Ammon's horn (tissue), 1 donor: ENCODE results near the gene GALNT12.

Source experiments
- DNase-seq: peaks from one replicate; pipeline ENCODE4 v3.0.0-alpha.2; 2016; ENCODE audit warnings: low spot score

GALNT12 gene

GRCh38 chr9:98861781-98862504, 54.5 kb downstream of the GALNT12 start:
- no peak for DNase-seq

DNA sequence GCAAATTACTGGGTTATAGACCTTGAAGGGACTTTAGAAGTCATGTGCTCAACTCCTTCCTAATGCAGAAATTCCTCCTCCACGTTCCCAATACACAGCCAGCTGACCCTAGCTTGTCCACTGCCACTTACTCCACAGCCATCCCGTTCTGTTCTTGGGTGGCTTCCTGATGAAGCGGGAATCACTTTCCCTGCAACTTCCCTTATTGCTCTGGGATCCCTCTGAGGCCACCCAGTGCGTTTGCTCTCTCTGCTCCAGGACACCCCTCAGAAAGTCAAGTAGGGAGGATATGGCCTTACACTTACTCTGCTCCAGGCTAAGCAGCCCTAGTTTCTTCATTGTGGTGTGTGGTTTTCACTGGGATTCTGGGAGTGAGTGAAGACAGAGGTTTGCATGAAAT, 55.5 kb downstream of the GALNT12 start:
- DNase-seq: no peak

- DNase-seq: no peak
Observed at GRCh38 chr9:98864281-98865174, 57.1 kb downstream of the GALNT12 start.

- no peak for DNase-seq
Observed at GRCh38 chr9:98865284-98865875, 57.9 kb downstream of the GALNT12 start.

DNA sequence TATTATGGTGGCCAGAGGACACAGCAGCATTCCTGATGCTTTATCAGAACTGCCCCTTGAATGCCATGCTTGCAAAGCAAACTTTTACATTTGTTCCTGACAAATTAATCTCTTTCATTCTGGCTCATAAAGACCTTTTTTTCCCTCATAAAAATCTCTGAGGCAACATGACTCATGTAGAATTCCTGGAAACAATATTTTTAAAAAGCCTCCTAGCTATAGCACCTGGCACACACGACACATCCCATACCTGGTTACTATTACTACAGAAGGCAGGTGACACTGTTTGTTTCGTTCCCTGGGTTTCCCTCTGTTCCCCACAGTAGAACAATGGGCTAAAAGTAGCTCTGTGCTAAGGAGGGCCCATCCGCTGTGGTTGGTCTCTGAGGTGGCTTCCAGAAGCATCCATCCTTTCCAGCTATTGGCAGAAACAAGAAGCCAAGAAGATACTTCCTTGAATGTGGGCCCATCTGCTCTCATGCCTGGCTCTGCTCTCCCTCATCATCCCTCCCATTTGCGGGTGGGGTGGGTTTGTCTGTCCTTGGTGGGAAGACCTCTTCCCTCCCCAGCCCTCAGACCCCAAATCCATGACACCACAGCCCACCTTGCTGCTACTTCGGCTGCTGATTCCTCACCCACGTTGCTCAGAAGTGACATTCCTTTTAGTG, 59.1 kb downstream of the GALNT12 start:
- no peak for DNase-seq

- DNase-seq: no peak
Observed at GRCh38 chr9:98867103-98867428, 59.6 kb downstream of the GALNT12 start.

DNA sequence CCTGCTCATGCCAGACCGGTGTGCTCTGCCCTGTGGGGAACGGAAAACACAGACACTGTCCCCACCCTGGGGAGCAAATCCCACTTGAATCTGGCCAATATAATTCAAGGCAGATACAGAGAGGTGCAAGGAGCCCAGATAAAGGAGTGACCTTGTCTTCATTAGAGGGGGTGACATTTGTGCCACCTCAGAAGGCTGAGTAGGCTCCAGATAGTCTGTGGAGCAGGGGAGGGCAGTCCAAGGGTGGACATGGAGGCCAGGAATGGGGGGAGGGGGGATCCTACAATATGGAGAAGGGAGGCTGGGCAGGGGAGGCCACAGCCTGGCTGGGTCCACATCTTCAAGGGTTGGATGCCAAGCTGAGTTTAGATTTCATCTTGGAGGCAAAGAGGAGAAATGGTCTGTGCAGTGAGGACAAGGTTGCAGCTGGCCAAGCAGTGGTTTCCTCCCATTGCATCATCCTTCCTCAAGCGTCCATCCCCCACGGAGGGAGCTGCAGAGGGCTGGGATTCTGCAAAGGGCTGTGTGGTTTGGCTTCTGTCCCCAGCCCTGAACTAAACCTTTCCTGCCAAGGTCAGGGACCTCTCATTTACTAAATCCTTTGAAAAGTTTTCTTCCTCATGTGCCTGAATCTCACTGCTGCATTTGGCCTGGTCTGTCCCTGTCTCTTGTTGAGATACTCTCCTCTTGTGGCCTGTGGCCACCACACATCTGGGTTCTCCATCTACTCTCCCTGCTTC, 60.1 kb downstream of the GALNT12 start:
- peak; percentile 71 for DNase-seq

- DNase-seq: no peak
Observed at GRCh38 chr9:98869078-98869745, 61.7 kb downstream of the GALNT12 start.

DNA sequence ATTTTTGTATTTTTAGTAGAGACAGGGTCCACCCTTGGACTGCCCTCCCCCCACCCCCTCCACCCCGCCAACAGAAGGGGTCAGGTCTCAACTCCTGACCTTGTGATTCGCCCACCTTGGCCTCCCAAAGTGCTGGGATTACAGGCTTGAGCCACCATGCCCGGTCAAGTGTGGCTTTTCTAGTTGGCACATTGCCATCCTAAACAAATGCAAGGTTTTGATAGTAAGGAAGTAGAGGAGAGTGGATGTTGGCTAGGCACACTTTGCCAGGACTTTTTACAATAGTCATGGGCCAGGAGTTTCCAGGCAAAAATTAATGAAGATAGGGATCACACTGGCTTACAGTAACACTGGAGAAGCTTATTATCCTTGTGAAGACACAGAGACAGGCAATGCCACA, 62.4 kb downstream of the GALNT12 start:
- DNase-seq: no peak

DNA sequence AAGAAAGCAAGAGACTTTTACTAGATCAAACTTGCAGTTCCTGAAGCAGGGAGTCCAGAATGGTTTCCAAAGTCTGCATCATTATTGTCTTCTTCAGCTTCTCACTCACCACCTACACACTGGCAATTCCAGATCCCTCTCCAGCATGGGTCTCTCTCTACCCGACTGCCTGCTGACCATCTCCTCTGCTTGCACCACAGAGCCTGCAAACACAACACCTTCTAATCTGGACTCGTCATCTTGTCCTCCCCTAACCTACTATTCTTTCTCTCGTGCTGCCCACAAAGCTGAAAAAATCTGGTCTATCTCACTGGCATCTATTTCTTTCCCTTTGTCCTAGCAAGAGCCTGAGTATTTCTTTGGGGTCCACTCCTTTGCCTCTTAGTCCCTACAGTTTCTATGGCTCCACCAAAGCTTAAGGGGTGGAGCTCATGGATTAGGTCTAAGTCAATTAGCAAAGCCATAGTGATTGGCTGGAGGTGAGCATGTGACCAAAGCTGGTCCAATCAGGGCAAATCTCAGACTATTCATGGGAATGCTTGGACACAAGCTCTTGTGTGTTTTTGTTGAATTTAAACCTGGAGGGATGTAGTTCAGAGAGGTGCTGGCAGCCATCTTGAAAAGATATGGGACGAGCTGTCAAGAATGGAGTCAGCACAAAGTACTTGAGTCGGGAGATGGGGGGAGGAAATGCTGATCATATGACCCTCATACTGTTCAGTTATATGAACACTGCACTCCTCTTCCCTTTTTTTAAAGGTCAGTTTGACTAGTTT, 63.5 kb downstream of the GALNT12 start:
- DNase-seq: no peak

- no peak for DNase-seq
Observed at GRCh38 chr9:98871558-98872065, 64.1 kb downstream of the GALNT12 start.

DNA sequence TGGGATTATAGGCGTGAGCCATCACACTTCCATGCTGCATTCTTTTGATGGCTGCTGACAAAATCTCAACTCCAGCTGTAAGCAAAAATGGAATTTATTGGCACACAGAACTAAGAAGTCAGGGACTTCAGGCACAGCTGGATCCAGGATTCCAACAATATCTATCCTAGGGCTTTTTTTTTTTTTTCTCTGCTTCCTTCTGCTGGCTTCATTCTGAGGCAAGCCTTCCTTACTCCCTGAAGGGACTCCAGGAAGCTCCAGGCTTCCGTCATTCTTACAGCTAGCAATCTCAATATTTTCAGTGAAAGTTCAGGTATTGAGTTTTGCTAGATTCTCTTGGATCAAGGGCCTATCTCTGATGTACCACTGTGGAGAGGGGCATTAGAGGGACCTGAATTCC, 66.1 kb downstream of the GALNT12 start:
- no peak for DNase-seq

DNA sequence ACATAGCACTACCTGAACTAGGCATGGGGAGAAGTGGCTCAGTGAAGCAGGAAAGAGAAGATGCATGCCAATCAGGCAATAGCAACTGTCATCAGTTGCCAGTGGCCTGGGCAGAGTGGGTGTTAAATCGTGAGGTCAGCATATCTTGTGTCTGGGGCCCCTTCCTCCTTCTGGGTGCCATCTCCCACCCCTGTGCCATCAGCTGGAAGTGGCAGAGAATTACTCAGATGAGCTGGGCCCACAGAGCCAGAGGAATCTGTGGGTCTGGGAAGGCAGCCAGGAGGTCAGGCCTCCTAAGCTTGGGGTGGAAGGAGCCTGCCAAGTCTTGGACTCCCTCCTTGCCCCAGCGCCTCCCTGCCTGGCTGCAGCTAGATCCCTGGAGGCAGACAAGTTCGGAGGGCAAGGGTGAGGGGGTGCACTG, 66.5 kb downstream of the GALNT12 start:
- peak; percentile 66 for DNase-seq

- DNase-seq: no peak
Observed at GRCh38 chr9:98874721-98875255, 67.3 kb downstream of the GALNT12 start.

DNA sequence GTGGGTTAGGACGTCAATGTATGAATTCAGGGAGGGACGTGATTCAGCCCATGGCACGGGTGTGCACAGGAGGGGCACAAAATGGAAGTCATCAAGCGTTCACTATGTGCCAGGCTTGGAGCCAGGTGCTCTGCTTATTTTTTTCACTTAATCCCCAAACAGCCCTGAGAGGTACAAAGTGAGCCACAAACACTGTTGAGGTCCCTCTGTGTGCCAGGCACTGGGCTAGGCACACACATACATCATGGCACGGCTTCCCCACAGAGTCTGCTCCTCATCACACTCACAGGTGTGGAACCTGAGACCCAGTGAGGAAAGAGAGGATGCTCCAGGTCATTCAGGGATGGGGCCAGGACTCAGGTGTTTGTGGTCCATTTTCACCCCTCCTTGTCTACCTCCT, 68.1 kb downstream of the GALNT12 start:
- DNase-seq: no peak

DNA sequence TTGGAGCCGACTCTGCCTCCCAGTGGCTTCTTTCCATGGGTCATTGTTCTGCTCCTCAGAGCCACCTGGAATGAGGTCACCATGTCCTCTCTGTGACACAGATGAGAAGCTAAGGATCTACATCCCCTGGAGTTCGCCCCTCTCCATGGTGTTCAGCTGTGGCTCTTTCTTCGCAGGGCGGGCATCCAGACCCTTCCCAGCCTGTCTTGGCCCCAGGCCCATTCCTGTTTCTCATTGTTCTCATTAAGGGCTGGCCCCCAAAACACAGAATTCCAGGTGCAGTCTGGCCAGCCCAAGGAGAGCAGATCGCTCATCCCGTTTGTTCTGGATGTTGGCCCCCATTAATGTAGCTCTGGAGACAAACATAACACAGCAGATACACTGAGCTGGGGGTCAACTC, 69.8 kb downstream of the GALNT12 start:
- no peak for DNase-seq

DNA sequence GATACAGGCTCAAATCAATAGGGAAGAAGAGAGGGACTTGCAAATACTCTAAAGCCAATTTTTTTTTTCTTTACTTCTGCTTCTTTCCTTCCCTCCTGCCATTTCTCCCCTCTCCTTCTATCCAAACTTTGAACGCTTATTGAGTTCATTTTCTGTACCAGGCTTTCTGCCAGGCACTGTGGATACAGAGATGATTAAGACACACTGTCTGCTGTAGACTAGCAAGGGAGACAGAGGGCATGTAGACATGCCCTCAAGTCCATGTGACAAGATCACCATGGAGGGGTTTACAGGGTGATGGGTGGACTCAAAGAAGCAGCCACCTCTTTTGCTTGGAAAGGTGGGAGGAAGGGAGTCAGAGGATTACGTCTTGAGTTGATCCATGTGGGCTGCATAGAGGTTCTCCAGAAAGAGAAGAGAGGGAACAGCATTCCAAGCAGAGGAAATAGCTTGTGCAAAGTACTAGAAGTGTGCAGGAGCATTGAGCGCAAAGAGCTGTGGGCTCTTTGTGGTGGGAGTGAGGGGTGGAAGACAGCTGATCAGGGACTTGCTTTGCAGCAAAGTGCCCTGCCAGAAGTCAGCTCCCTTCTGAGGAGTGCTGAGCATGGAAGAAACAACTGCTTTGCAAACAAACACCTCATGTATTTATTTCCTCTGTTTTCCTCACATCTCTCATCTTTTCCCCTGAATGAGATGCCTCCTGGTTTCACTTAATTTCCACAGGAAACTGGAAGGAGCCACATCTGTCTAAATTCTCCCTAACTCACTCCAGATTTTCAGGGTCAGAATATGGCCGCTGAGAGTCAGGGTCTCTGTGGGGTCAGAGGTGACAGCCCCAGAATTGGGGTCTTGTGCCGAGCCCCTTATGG, 71.9 kb downstream of the GALNT12 start:
- DNase-seq: no peak

GRCh38 chr9:98879963-98880310, 72.5 kb downstream of the GALNT12 start:
- no peak for DNase-seq
